GM21786 (cell line): ENCODE results near the gene TCTN2.

Source experiments
- ATAC-seq: cut with Tn5 transposase; IDR thresholded peaks from one replicate; pipeline ENCODE4 v1.9.1; 2021; ENCODE audit not compliant: unreplicated experiment

TCTN2 gene

DNA sequence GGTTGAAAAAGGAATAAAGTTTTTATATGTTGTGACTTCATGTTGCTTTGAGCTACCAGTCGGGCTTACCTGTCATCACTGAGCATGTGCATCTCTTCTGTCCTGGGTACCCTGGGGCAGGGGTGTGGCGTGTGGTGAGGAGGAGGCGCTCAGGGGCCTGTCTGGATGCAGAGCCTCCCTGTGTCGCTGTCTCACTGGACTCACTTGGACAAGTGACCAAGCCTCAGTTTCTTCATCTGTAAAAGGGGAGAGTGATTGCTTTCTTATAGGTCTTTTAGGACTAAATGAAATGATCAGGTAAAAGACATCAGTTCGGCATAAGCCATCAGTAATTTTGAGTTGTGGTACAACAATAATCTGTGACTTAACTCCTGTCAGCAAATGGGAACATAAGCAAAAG lies 63.4 kb downstream of the TCTN2 start:
- no peak for ATAC-seq

- no peak for ATAC-seq
Measured at GRCh38 chr12:123741937-123742572, 71.1 kb downstream of the TCTN2 start.

- no peak for ATAC-seq
Measured at GRCh38 chr12:123743002-123743401, 72.1 kb downstream of the TCTN2 start.

- ATAC-seq = no peak
Measured at GRCh38 chr12:123744836-123745235, 73.9 kb downstream of the TCTN2 start.

DNA sequence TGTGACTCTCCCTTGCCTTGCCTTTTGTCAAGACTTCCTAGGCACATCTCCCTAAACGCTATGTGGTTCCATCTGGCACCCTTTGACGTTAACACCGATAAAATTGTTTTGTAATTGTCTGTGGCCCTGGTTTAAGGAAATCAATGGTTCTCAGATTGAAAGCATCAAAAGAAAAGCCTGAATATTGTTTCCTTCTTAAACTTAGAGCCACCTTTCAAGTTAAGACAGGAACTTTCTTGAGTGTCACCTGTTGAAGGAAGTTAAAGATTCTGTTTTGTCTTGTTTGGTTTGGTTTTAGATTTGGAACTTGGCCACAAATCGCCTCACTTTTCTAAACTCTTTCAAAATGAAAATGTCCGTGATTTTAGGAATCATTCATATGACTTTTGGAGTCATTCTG lies 76.4 kb downstream of the TCTN2 start:
- ATAC-seq = no peak

DNA sequence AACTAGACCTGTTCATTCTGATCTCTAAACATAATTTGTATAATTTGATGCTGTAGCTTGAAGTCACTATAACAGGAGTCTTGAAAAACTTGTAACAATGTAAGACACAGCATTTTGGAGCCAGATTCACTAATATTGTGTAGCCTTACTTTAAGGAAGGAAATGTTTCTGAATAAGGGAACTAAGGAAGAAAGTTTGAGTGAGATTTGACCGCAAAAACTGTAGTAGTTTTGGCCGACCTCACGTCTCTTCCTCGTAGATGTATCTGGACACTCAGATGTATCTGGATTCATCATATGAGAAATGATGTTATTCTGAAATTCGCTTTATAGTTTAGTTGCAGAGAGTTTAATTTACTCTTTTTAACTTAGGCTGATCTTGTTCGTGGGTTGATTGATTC lies 77.2 kb downstream of the TCTN2 start:
- ATAC-seq = no peak

- no peak for ATAC-seq
Measured at GRCh38 chr12:123748661-123749060, 77.7 kb downstream of the TCTN2 start.

DNA sequence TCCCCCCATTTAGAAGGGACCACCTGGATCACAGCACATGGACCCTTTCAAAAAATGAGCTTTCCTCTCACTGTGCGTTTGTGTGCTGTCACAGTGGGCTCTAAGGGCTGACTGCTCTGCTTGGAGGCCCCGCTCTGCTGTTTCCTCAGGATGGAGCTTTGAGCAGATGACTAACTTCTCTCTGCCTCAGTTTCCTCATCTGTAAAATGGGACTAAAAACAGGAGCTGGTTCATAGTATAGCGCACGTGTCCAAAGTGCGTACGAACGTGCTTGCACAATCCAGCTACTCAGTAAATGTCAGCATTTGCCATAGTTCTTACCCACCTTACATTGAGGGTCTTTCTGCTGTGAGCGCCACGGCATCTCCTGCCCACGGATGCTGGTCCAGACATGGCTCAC lies 78.4 kb downstream of the TCTN2 start:
- ATAC-seq = no peak

DNA sequence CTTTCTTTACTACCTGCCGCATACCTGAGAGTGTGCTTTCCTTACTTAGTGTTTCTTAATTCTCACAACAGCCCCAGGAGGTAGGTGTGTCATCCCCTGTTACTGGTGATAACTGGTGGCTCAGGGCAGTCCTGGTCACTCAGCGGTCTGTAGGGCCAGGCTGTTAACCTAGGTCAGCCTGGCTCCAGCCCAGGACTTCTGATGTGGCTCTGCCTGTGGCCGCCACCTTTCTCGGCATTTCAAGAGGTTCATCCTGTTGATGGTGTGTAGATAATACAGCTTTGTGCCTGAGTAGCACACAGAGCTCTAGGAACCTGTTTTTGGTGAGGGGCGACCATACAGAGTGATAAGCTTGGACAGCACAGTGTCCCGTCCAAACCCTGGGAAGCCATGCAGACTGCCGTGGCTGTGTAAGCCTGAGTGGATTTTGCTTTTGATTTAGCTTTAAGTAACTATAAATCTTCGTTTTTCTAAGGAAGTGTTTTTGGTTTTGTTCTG lies 79.3 kb downstream of the TCTN2 start:
- ATAC-seq = no peak

DNA sequence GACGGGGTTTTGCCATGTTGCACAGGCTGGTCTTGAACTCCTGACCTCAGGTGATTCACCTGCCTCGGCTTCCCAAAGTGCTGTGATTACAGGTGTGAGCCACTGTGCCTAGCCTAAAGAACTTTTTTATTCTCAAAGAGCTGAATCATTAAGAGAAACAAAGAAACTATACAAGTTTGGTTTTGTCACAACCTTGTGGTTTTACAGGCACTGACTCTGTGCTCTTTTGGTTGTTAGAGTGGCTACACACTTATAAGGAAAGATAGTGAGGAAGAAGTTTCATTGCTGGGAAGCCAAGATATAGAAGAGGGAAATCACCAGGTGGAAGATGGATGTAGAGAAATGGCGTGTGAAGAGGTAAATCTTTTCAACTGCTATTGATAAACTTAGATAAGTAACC lies 81.1 kb downstream of the TCTN2 start:
- no peak for ATAC-seq

DNA sequence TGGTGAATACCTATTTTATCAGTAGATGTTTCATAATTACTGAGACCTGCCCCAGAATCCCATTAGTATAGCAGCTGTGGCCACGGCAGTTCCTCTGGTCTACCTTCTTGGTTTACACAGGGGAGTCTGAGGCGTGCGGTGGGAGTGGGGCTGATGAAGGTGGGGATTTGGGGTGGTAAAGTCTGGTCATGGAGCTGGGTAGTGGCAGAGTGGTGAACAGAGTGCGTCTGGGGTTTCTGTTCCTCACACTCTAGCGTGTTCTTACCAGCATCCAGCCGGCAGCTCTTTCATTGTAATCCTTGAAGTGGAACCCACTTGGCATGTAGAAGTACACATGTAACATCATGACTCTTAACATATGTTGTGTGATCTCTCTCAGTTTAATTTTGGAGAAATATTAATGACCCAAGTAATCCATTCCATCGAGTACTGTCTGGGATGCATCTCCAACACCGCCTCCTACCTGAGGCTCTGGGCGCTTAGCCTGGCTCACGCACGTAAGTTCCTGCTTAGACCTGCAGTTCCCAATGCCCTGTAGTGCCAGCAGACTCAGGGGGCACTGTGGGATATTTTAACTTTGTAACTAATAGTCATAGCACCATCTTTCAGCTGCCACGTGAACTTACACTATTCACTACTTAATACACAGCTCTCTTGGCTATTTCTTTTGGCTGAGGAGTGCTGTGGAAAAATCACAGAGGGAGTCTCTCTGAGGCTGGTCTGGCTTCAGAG lies 83.3 kb downstream of the TCTN2 start:
- no peak for ATAC-seq

DNA sequence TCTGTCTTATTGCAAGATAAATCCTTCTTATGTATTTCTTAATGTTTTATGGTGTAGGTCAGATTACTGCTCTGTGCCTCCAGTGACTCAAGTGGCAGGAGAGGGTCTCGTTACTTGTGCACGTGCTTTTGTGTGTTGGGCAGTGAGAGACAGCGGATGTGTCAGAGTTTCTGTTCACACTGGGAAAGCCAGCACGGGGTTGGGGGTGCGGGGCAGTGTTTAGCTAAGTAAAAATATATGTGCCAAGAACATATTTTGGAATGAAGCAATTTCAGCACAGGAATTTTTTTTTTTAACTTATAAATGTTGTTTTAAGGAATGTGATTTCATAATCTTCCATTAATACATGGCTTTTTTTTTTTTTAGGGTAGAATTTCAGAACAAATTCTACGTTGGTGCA lies 86.6 kb downstream of the TCTN2 start:
- no peak for ATAC-seq
